ENCODE results near the gene PDP2. TPM values are rescaled to one million over a fixed set of nuclear protein-coding genes. Genes with fewer than 3 reads are reported as not detected.
A peak's percentile ranks its signal among the peaks of the same experiment; 100 is the strongest.

PDP2 gene
- total and polyA plus RNA-seq, 9 of the 15 experiments (the other 6 are each of a cell fraction or from before 2014, with no cell fraction given), result 2.5 to 24.3 (median 7.2) TPM

- TF ChIP-seq, protein P1, sequence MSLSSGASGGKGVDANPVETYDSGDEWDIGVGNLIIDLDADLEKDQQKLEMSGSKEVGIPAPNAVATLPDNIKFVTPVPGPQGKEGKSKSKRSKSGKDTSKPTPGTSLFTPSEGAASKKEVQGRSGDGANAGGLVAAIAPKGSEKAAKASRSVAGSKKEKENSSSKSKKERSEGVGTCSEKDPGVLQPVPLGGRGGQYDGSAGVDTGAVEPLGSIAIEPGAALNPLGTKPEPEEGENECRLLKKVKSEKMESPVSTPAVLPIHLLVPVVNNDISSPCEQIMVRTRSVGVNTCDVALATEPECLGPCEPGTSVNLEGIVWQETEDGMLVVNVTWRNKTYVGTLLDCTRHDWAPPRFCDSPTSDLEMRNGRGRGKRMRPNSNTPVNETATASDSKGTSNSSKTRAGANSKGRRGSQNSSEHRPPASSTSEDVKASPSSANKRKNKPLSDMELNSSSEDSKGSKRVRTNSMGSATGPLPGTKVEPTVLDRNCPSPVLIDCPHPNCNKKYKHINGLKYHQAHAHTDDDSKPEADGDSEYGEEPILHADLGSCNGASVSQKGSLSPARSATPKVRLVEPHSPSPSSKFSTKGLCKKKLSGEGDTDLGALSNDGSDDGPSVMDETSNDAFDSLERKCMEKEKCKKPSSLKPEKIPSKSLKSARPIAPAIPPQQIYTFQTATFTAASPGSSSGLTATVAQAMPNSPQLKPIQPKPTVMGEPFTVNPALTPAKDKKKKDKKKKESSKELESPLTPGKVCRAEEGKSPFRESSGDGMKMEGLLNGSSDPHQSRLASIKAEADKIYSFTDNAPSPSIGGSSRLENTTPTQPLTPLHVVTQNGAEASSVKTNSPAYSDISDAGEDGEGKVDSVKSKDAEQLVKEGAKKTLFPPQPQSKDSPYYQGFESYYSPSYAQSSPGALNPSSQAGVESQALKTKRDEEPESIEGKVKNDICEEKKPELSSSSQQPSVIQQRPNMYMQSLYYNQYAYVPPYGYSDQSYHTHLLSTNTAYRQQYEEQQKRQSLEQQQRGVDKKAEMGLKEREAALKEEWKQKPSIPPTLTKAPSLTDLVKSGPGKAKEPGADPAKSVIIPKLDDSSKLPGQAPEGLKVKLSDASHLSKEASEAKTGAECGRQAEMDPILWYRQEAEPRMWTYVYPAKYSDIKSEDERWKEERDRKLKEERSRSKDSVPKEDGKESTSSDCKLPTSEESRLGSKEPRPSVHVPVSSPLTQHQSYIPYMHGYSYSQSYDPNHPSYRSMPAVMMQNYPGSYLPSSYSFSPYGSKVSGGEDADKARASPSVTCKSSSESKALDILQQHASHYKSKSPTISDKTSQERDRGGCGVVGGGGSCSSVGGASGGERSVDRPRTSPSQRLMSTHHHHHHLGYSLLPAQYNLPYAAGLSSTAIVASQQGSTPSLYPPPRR (CRISPR knock-in tag; IDR thresholded peaks at IDR 0.05; ENCODE audit: borderline replicate concordance), result no peak
- peak; percentile 84 for TF ChIP-seq RBBP5 (IDR thresholded peaks at IDR 0.05; ENCODE audit: borderline replicate concordance, insufficient read depth, low read length, poor library complexity, severe bottlenecking)
- no peak for TF ChIP-seq ZNF253 (CRISPR knock-in tag; conservative IDR thresholded peaks at IDR 0.05)
- TF ChIP-seq JUNB (CRISPR knock-in tag; conservative IDR thresholded peaks at IDR 0.05), result no peak
- 0 out of 2 replicates have a peak, but pooled peaks have one; percentile 15 for TF ChIP-seq TCF3 (CRISPR knock-in tag; IDR thresholded peaks at IDR 0.05)
- peak; percentile 3 for TF ChIP-seq ZFP36 (IDR thresholded peaks at IDR 0.05; ENCODE audit: low read depth, low read length, partially characterized antibody)
- peak; percentile 73; the same call in 1 of the 2 replicates for TF ChIP-seq CTBP1 (IDR thresholded peaks at IDR 0.05; ENCODE audit: borderline replicate concordance)
- TF ChIP-seq FOXM1 (IDR thresholded peaks at IDR 0.05; ENCODE audit: low read depth), result no peak
- 0 out of 2 replicates have a peak, but pooled peaks have one; percentile 21 for TF ChIP-seq FOXM1 (CRISPR knock-in tag; IDR thresholded peaks at IDR 0.05; ENCODE audit: low read depth)
- peak in 2 of 3 experiments; percentile 54 for TF ChIP-seq YY1 (IDR thresholded peaks at IDR 0.05; ENCODE audit: borderline replicate concordance in 1 of 3, control insufficient read depth in 1 of 3, extremely low read depth in 1 of 3, insufficient read depth in 3 of 3, insufficient read length in 1 of 3, insufficient replicate concordance in 2 of 3, low read depth in 1 of 3, low read length in 2 of 3)
- TF ChIP-seq CREB1 (IDR thresholded peaks at IDR 0.05), result peak; percentile 62
- TF ChIP-seq CREB1 (CRISPR knock-in tag; IDR thresholded peaks at IDR 0.05), result peak; percentile 71; the same call in 1 of the 2 replicates
- TF ChIP-seq SUPT5H (IDR thresholded peaks at IDR 0.05), result peak; percentile 87
- no peak for TF ChIP-seq IRF1 (CRISPR knock-in tag; IDR thresholded peaks at IDR 0.05; ENCODE audit: borderline replicate concordance)
- peak; percentile 47; the same call in 1 of the 2 replicates for TF ChIP-seq CBX1 (IDR thresholded peaks at IDR 0.05; ENCODE audit: low read depth)
- TF ChIP-seq, protein P2, sequence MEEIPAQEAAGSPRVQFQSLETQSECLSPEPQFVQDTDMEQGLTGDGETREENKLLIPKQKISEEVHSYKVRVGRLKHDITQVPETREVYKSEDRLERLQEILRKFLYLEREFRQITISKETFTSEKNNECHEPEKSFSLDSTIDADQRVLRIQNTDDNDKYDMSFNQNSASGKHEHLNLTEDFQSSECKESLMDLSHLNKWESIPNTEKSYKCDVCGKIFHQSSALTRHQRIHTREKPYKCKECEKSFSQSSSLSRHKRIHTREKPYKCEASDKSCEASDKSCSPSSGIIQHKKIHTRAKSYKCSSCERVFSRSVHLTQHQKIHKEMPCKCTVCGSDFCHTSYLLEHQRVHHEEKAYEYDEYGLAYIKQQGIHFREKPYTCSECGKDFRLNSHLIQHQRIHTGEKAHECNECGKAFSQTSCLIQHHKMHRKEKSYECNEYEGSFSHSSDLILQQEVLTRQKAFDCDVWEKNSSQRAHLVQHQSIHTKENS (CRISPR knock-in tag; IDR thresholded peaks at IDR 0.05), result no peak
- TF ChIP-seq MEIS2 (IDR thresholded peaks at IDR 0.05; ENCODE audit: partially characterized antibody), result no peak
- TF ChIP-seq POLR2A (conservative IDR thresholded peaks at IDR 0.05), result peak; percentile 86
- peak; percentile 80; the same call in 1 of the 2 replicates for TF ChIP-seq ETS1 (conservative IDR thresholded peaks at IDR 0.05; ENCODE audit: control insufficient read depth, low read depth, low read length)
- TF ChIP-seq GTF2E2 (tag; IDR thresholded peaks at IDR 0.05), result peak; percentile 84; the same call in 1 of the 2 replicates
Measured at GRCh38 chr16:66934138-66934838, 54.0 kb downstream of the PDP2 start, which contains the start of gene CIAO2B (continued).

Measured in K562 (cell line).